SK-N-SH (cell line): Measurements from ENCODE around the gene C12orf43. TPM values are rescaled to one million over a fixed set of nuclear protein-coding genes. Genes with fewer than 3 reads are reported as not detected.

Experiments used
- CTCF ChIA-PET: fragments of 300-600, 350-600 bp; formaldehyde crosslinking; extraction: SDS; loops from one replicate; lab custom pipeline; 2021; lab: Yijun Ruan, JAX
- POLR2A ChIA-PET: fragments of 350-600 bp; sonication (Branson Sonifier 250); formaldehyde crosslinking; extraction: SDS; loops from one replicate; lab custom pipeline; 2020; ENCODE audit warnings: antibody characterized with exemption, inconsistent platforms; lab: Yijun Ruan, JAX
- DNase-seq: peaks from one replicate; pipeline ENCODE4 v3.0.0; 2012
- H2AFZ ChIP-seq: fragments of 200-600 bp; sonication (generic); 2 replicates; pipeline ENCODE4 v1.8.1; 2016; ENCODE audit warnings: antibody characterized with exemption, mild to moderate bottlenecking, low read depth
- H3F3A ChIP-seq: fragments of 200-600 bp; sonication (generic); replicated peaks from 2 replicates; pipeline ENCODE3; 2016; ENCODE audit warnings: antibody characterized with exemption, mild to moderate bottlenecking; ENCODE audit not compliant: insufficient read depth
- H3K27ac ChIP-seq, 2 experiments: fragments of 200-500 bp in 1 of 2; fragments of 200-600 bp in 1 of 2; sonication (Bioruptor generic) in 1 of 2; sonication (generic), shearing (Covaris generic) in 1 of 2; 2 replicates each; pipeline versions ENCODE4 v1.5.1 to v1.6.1; 2014 to 2016; ENCODE audit warnings: low read depth in 2 of 2, inconsistent platforms in 1 of 2, low read length in 1 of 2, mild to moderate bottlenecking in 1 of 2, mixed read lengths in 1 of 2
- H3K27me3 ChIP-seq: fragments of 200-600 bp; sonication (generic), shearing (Covaris generic); 2 replicates; pipeline ENCODE4 v1.6.1; 2016; ENCODE audit warnings: mixed run types; ENCODE audit not compliant: insufficient read depth
- H3K36me3 ChIP-seq, 2 experiments: fragments of 200-500 bp in 1 of 2; fragments of 200-600 bp in 1 of 2; sonication (Bioruptor generic) in 1 of 2; sonication (generic) in 1 of 2; replicated peaks in 1 of 2; 2 replicates each; pipeline versions ENCODE3 to v1.5.1; 2014 to 2016; ENCODE audit warnings: low read length in 1 of 2, mild to moderate bottlenecking in 1 of 2; ENCODE audit not compliant: insufficient read depth in 2 of 2, control insufficient read depth in 1 of 2
- H3K4me1 ChIP-seq, 2 experiments: fragments of 200-500 bp in 1 of 2; fragments of 200-600 bp in 1 of 2; sonication (Bioruptor generic) in 1 of 2; sonication (generic), shearing (Covaris generic) in 1 of 2; 2 replicates each; pipeline versions ENCODE4 v1.5.1 to v1.6.1; 2014 to 2016; ENCODE audit warnings: low read depth in 1 of 2, low read length in 1 of 2, mixed run types in 1 of 2; ENCODE audit not compliant: insufficient read depth in 2 of 2, control insufficient read depth in 1 of 2
- H3K4me2 ChIP-seq: fragments of 200-600 bp; sonication (generic), shearing (Covaris generic); 2 replicates; pipeline ENCODE4 v1.6.1; 2017; ENCODE audit warnings: mixed run types
- H3K4me3 ChIP-seq, 2 experiments: fragments of 200-500 bp in 1 of 2; fragments of 200-600 bp in 1 of 2; sonication (Bioruptor generic) in 1 of 2; sonication (generic), shearing (Covaris generic) in 1 of 2; 2 replicates each; pipeline versions ENCODE4 v1.5.1 to v1.8.1; 2014 to 2016; ENCODE audit warnings: low read depth in 2 of 2, inconsistent platforms in 1 of 2, low read length in 1 of 2, mild to moderate bottlenecking in 1 of 2, mixed read lengths in 1 of 2, moderate library complexity in 1 of 2
- H3K79me2 ChIP-seq: fragments of 200-600 bp; sonication (generic); 2 replicates; pipeline ENCODE4 v1.8.1; 2017; ENCODE audit warnings: mild to moderate bottlenecking; ENCODE audit not compliant: insufficient read depth
- H3K9ac ChIP-seq: fragments of 200-600 bp; sonication (generic); 2 replicates; pipeline ENCODE4 v1.6.1; 2017; ENCODE audit warnings: mixed run types
- H3K9me2 ChIP-seq: fragments of 200-600 bp; sonication (generic); 2 replicates; pipeline ENCODE4 v1.6.1; 2017; ENCODE audit warnings: mixed run types
- H3K9me3 ChIP-seq: fragments of 200-600 bp; sonication (generic); 2 replicates; pipeline ENCODE4 v1.6.1; 2017; ENCODE audit warnings: mixed run types, mild to moderate bottlenecking, moderate library complexity
- H4K20me1 ChIP-seq: fragments of 200-600 bp; sonication (generic); 2 replicates; pipeline ENCODE4 v1.6.1; 2017; ENCODE audit warnings: mild to moderate bottlenecking, mixed run types; ENCODE audit not compliant: insufficient read depth
- EP300 ChIP-seq, 2 experiments: IDR thresholded peaks; 2 replicates each; pipeline versions ENCODE4 v1.4.0 to v1.6.1; 2012; ENCODE audit warnings: borderline replicate concordance in 1 of 2, low read depth in 1 of 2, low read length in 1 of 2
- EZH2phosphoT487 ChIP-seq: fragments of 200-600 bp; sonication (generic); IDR thresholded peaks from 2 replicates; pipeline ENCODE4 v1.6.1; 2017; ENCODE audit warnings: low read depth, mixed run types, mild to moderate bottlenecking, antibody characterized with exemption, moderate library complexity, borderline replicate concordance
- FOSL2 ChIP-seq: IDR thresholded peaks from 2 replicates; pipeline ENCODE4 v1.4.0; 2012; ENCODE audit warnings: low read depth, mild to moderate bottlenecking, moderate library complexity, borderline replicate concordance
- FOXJ3 ChIP-seq: sonication (generic); formaldehyde crosslinking; IDR thresholded peaks from 2 replicates; pipeline ENCODE4 v1.5.1; 2020; ENCODE audit warnings: mild to moderate bottlenecking, missing genetic modification reagents
- GABPA ChIP-seq: IDR thresholded peaks from 2 replicates; pipeline ENCODE4 v1.4.0; 2012; ENCODE audit warnings: low read depth, mild to moderate bottlenecking
- GATA2 ChIP-seq: sonication (generic); formaldehyde crosslinking; IDR thresholded peaks from 2 replicates; pipeline ENCODE4 v1.5.0; 2020; ENCODE audit warnings: mild to moderate bottlenecking, missing genetic modification reagents
- NFIC ChIP-seq: IDR thresholded peaks from 2 replicates; pipeline ENCODE4 v1.4.0; 2012; ENCODE audit warnings: borderline replicate concordance
- NRF1 ChIP-seq: IDR thresholded peaks from 2 replicates; pipeline ENCODE4 v1.6.1; 2012; ENCODE audit warnings: low read depth, mild to moderate bottlenecking, low read length
- POLR2AphosphoS5 ChIP-seq: IDR thresholded peaks from 2 replicates; pipeline ENCODE4 v1.6.1; 2012; ENCODE audit warnings: low read depth, low read length
- SIN3A ChIP-seq: IDR thresholded peaks from 2 replicates; pipeline ENCODE4 v1.6.1; 2012; ENCODE audit warnings: low read depth, mild to moderate bottlenecking, low read length, moderate library complexity, borderline replicate concordance
- WGBS: methylation state at CpG from one replicate; pipeline ENCODE4 v1.1.6; 2017; ENCODE audit warnings: low lambda C conversion rate; 5-methylcytosine and 5-hydroxymethylcytosine counted together
- polyA plus RNA-seq, 3 experiments: library from polyadenylated mRNA; depleted of rRNA; stranded (reverse); fragments of >200 nt; gene quantifications; 2 replicates each; pipeline ENCODE4 v1.2.3, GENCODE V29; 2012
- TF ChIP-seq, protein P1 (sequence below): fragments of 150-350 bp; IDR thresholded peaks from 2 replicates; pipeline ENCODE4 v1.6.1; 2016; ENCODE audit warnings: mild to moderate bottlenecking, low read depth, low read length
- TF ChIP-seq, protein P2 (sequence below): IDR thresholded peaks from 2 replicates; pipeline ENCODE4 v1.6.1; 2012; ENCODE audit warnings: mild to moderate bottlenecking, low read depth, low read length, moderate library complexity

Gene C12orf43
- polyA plus RNA-seq, 1 of the 3 experiments (the other 2 are of a cell fraction), result 13.9 TPM

DNA sequence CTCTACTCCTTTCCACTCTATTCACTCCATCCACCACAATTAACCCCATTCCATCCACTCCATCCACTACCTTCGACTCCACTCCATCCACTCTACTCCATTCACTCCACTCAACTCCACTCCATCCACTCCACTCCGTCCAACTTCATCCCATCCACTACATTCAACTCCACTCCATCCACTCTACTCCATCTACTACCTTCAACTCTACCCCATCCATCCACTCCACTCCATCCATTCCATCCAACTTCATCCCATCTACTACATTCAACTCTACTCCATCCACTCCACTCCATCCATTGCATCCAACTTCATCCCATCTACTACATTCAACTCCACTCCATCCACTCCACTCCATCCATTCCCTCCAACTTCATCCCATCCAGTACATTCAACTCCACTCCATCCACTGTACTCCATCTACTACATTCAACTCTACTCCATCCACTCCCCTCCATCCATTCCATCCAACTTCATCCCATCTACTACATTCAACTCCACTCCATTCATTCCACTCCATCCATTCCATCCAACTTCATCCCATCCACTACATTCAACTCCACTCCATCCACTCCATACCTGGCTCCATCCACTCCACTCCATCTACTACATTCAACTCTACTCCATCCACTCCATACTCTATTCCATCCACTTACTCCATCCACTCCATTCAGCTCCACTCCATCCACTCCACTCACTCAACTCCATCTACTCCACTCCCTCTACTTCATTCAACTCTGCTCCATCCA lies 21.5 kb downstream of the C12orf43 start:
- Histone ChIP-seq H3K4me2 (no peak overlapping the region), H3K36me3 (no peaks in the 10 kb centered on the region), H3K4me1 (no peaks in the 10 kb centered on the region), H3K9me3 (no peaks in the 10 kb centered on the region), H3K79me2 (no peaks in the 10 kb centered on the region), H3K4me3 (no peak overlapping the region), H3F3A (no peaks in the 10 kb centered on the region), H3K27me3 (no peaks in the 10 kb centered on the region; the same call in 1 of the 2 replicates), H4K20me1 (no peaks in the 10 kb centered on the region), H3K9me2 (no peaks in the 10 kb centered on the region), H2AFZ (no peak overlapping the region), H3K27ac (no peak overlapping the region), H3K9ac (no peak overlapping the region)
- WGBS, result 54% methylated on average over 2 of the region's 2 CpGs
- CTCF ChIA-PET, result interaction anchor here (0.9 kb wide), 1 partner anchor 102 kb away, joined by 6 read pairs; no protein-coding TSS in a partner anchor
- DNase-seq, result no peak
- POLR2A ChIA-PET, result no interaction called here
- TF ChIP-seq, protein P1, sequence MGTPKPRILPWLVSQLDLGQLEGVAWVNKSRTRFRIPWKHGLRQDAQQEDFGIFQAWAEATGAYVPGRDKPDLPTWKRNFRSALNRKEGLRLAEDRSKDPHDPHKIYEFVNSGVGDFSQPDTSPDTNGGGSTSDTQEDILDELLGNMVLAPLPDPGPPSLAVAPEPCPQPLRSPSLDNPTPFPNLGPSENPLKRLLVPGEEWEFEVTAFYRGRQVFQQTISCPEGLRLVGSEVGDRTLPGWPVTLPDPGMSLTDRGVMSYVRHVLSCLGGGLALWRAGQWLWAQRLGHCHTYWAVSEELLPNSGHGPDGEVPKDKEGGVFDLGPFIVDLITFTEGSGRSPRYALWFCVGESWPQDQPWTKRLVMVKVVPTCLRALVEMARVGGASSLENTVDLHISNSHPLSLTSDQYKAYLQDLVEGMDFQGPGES, result no peak
- TF ChIP-seq GABPA (no peak), EZH2phosphoT487 (no peak), NFIC (no peak), FOXJ3 (CRISPR knock-in tag) (no peak), NRF1 (no peak), GATA2 (CRISPR knock-in tag) (no peak), POLR2AphosphoS5 (no peak), FOSL2 (no peak), EP300 (IDR thresholded peaks at IDR 0.05; ENCODE audit: borderline replicate concordance in 1 of 2, low read depth in 1 of 2, low read length in 1 of 2) (no peak), SIN3A (no peak)
- TF ChIP-seq, protein P2, sequence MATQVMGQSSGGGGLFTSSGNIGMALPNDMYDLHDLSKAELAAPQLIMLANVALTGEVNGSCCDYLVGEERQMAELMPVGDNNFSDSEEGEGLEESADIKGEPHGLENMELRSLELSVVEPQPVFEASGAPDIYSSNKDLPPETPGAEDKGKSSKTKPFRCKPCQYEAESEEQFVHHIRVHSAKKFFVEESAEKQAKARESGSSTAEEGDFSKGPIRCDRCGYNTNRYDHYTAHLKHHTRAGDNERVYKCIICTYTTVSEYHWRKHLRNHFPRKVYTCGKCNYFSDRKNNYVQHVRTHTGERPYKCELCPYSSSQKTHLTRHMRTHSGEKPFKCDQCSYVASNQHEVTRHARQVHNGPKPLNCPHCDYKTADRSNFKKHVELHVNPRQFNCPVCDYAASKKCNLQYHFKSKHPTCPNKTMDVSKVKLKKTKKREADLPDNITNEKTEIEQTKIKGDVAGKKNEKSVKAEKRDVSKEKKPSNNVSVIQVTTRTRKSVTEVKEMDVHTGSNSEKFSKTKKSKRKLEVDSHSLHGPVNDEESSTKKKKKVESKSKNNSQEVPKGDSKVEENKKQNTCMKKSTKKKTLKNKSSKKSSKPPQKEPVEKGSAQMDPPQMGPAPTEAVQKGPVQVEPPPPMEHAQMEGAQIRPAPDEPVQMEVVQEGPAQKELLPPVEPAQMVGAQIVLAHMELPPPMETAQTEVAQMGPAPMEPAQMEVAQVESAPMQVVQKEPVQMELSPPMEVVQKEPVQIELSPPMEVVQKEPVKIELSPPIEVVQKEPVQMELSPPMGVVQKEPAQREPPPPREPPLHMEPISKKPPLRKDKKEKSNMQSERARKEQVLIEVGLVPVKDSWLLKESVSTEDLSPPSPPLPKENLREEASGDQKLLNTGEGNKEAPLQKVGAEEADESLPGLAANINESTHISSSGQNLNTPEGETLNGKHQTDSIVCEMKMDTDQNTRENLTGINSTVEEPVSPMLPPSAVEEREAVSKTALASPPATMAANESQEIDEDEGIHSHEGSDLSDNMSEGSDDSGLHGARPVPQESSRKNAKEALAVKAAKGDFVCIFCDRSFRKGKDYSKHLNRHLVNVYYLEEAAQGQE, result no peak
